ENCODE data around the gene MTCP1.

The MTCP1 gene

DNA sequence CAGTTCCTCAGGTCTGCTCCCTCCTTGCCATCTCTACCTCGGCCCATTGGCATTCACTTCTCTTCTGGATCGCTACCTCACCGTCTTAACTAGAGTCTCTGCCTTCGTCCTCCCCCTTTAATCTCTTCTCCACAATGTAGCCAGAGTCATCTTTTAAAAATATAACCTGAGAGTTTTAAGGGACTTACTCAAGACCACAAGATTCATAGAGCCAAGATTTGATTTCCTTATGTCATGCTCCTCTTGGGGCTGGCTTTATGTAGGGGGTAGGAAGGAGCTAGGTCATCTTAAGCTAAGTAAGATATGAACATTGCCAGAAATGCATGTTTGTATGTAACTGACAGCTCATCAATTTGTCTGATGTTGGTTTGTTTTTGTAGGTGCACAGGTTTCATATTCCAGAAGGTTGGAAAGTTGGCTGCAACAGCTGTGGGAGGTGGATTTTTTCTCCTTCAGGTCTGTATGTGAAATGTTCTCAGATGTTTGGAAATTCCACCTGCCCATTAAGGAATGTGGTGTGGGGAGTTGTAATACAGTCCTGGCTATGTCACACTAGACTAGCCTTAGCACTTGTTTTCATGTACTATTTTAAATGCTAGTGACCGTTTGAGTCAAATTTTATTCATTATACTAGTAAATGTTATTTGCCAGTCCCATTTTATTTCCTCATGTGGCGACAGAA lies 24.7 kb downstream of the MTCP1 start:
- no peaks in the 10 kb centered on the region for H3K4me1 ChIP-seq (ENCODE audit: insufficient read depth, low read length)
- H3K36me3 ChIP-seq (ENCODE audit: insufficient read depth, low read length): peaks cover 1% of the 10 kb centered on the region
- no peak overlapping the region for H2AFZ ChIP-seq (ENCODE audit: low read depth, low read length)
- H3K4me3 ChIP-seq (ENCODE audit: low read length): no peak overlapping the region
- H3K9me3 ChIP-seq (ENCODE audit: low read length): no peaks in the 10 kb centered on the region
- no peaks in the 10 kb centered on the region for H3K27me3 ChIP-seq (ENCODE audit: insufficient read depth, low read length)

DNA sequence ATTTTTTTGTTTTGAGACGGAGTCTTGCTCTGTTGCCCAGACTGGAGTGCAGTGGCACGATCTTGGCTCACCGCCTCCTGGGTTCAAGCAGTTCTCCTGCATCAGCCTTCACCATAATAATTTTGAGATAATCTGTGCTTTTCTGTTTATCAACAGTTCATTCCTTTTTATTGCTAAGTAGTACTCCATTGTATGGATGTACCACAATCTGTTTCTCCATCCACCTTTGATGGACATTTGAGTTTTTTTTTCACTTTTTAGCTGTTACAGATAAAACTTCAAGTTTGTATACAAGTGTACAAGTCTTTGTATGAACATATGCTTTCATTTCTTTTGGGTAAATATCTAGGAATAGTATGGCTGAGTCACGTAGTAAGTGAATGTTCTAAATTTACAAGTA lies 35.2 kb downstream of the MTCP1 start:
- H3K36me3 ChIP-seq (ENCODE audit: insufficient read depth, low read length): peaks cover 3% of the 10 kb centered on the region
- H3K27me3 ChIP-seq (ENCODE audit: insufficient read depth, low read length): no peaks in the 10 kb centered on the region
- H2AFZ ChIP-seq (ENCODE audit: low read depth, low read length): no peak overlapping the region
- H3K4me1 ChIP-seq (ENCODE audit: insufficient read depth, low read length): no peaks in the 10 kb centered on the region
- no peak overlapping the region for H3K4me3 ChIP-seq (ENCODE audit: low read length)
- H3K9me3 ChIP-seq (ENCODE audit: low read length): no peaks in the 10 kb centered on the region

GRCh38 chrX:155031657-155032056 lies 39.3 kb downstream of the MTCP1 start:
- H2AFZ ChIP-seq (ENCODE audit: low read depth, low read length): no peak overlapping the region
- peaks cover 3% of the 10 kb centered on the region for H3K36me3 ChIP-seq (ENCODE audit: insufficient read depth, low read length)
- H3K9me3 ChIP-seq (ENCODE audit: low read length): no peaks in the 10 kb centered on the region
- no peaks in the 10 kb centered on the region for H3K27me3 ChIP-seq (ENCODE audit: insufficient read depth, low read length)
- H3K4me3 ChIP-seq (ENCODE audit: low read length): no peak overlapping the region
- no peaks in the 10 kb centered on the region for H3K4me1 ChIP-seq (ENCODE audit: insufficient read depth, low read length)

DNA sequence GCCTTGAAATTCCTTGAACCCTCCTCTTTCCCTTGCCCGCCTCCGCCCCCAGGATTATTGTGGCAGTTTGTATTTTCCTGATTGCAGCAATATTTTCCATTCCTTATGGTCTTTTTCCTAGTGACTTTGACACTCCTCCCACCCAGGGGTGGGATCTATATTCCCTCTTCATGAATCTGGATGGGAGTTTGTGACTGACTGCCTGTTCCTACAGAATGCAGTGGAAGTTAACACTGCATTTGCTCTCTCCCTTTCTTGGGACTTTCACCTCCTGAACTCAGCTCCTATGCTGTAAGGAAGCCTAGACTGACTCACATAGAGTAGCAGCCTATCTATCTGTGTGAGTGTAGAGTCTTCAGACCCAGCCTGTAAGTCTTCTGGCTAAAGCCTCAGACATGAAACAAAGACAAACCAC lies 42.1 kb downstream of the MTCP1 start:
- H3K27me3 ChIP-seq (ENCODE audit: insufficient read depth, low read length): no peaks in the 10 kb centered on the region
- no peak overlapping the region for H3K4me3 ChIP-seq (ENCODE audit: low read length)
- no peak overlapping the region for H2AFZ ChIP-seq (ENCODE audit: low read depth, low read length)
- H3K4me1 ChIP-seq (ENCODE audit: insufficient read depth, low read length): no peaks in the 10 kb centered on the region
- no peaks in the 10 kb centered on the region for H3K36me3 ChIP-seq (ENCODE audit: insufficient read depth, low read length)
- H3K9me3 ChIP-seq (ENCODE audit: low read length): no peaks in the 10 kb centered on the region

GRCh38 chrX:155028129-155028528 lies 42.8 kb downstream of the MTCP1 start:
- Histone ChIP-seq H2AFZ (ENCODE audit: low read depth, low read length) (no peak overlapping the region), H3K9me3 (ENCODE audit: low read length) (no peaks in the 10 kb centered on the region), H3K27me3 (ENCODE audit: insufficient read depth, low read length) (no peaks in the 10 kb centered on the region), H3K4me3 (ENCODE audit: low read length) (peak overlapping the region; percentile 60), H3K4me1 (ENCODE audit: insufficient read depth, low read length) (no peaks in the 10 kb centered on the region), H3K36me3 (ENCODE audit: insufficient read depth, low read length) (no peaks in the 10 kb centered on the region)

GRCh38 chrX:155027509-155028066 lies 43.3 kb downstream of the MTCP1 start:
- Histone ChIP-seq H3K4me3 (ENCODE audit: low read length) (peak overlapping the region; percentile 60), H3K9me3 (ENCODE audit: low read length) (no peaks in the 10 kb centered on the region)

GRCh38 chrX:155026727-155027508 lies 44.0 kb downstream of the MTCP1 start, which contains the start of gene FUNDC2:
Gene FUNDC2, plus strand, starts transcription at chrX:155026844. Its CDS starts 95 bp downstream, at chrX:155026939.
- no peaks in the 10 kb centered on the region for H3K36me3 ChIP-seq (ENCODE audit: insufficient read depth, low read length)
- no peaks in the 10 kb centered on the region for H3K9me3 ChIP-seq (ENCODE audit: low read length)

More at GRCh38 chrX:155027509-155028066, 43.3 kb downstream of the MTCP1 start:
- no peaks in the 10 kb centered on the region for H3K4me1 ChIP-seq (ENCODE audit: insufficient read depth, low read length)
- no peaks in the 10 kb centered on the region for H3K27me3 ChIP-seq (ENCODE audit: insufficient read depth, low read length)
- H2AFZ ChIP-seq (ENCODE audit: low read depth, low read length): peak overlapping the region; percentile 21
- no peaks in the 10 kb centered on the region for H3K36me3 ChIP-seq (ENCODE audit: insufficient read depth, low read length)

GRCh38 chrX:155026420-155026726 lies 44.6 kb downstream of the MTCP1 start:
- Histone ChIP-seq H3K4me3 (ENCODE audit: low read length) (peak overlapping the region; percentile 60), H3K9me3 (ENCODE audit: low read length) (no peaks in the 10 kb centered on the region), H3K36me3 (ENCODE audit: insufficient read depth, low read length) (no peaks in the 10 kb centered on the region), H3K4me1 (ENCODE audit: insufficient read depth, low read length) (no peaks in the 10 kb centered on the region), H2AFZ (ENCODE audit: low read depth, low read length) (peak overlapping the region; percentile 46), H3K27me3 (ENCODE audit: insufficient read depth, low read length) (no peaks in the 10 kb centered on the region)

More at GRCh38 chrX:155026727-155027508, 44.0 kb downstream of the MTCP1 start, which contains the start of gene FUNDC2:
- Histone ChIP-seq H3K4me1 (ENCODE audit: insufficient read depth, low read length) (no peaks in the 10 kb centered on the region), H3K27me3 (ENCODE audit: insufficient read depth, low read length) (no peaks in the 10 kb centered on the region), H3K4me3 (ENCODE audit: low read length) (peak within 1 kb of the TSS; percentile 60), H2AFZ (ENCODE audit: low read depth, low read length) (peak within 1 kb of the TSS; percentile 46)

- H2AFZ ChIP-seq (ENCODE audit: low read depth, low read length): no peak overlapping the region
- H3K9me3 ChIP-seq (ENCODE audit: low read length): no peaks in the 10 kb centered on the region
- no peaks in the 10 kb centered on the region for H3K27me3 ChIP-seq (ENCODE audit: insufficient read depth, low read length)
- no peak overlapping the region for H3K4me3 ChIP-seq (ENCODE audit: low read length)
- H3K4me1 ChIP-seq (ENCODE audit: insufficient read depth, low read length): no peaks in the 10 kb centered on the region
- no peaks in the 10 kb centered on the region for H3K36me3 ChIP-seq (ENCODE audit: insufficient read depth, low read length)
Observed at GRCh38 chrX:155023907-155024833, 46.8 kb downstream of the MTCP1 start.

DNA sequence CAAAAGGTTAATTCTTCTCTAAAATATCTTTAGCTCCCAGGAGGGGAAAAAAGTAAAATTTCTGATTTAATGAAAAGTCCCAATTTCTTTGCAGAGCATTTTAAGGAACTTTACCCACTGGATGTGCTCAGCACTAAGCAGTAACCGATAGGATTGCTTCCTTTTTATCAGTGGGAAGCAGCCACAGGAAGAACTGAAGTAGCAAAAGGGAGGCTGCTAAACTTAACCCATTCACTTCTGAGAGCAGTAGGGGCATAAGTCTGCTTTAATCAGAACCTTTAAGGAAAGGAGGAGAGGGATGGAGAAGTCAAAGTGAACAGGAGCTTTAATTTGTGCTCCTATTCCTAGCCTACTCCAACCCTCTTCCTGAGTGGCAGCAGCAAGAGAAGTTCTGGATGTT lies 48.4 kb downstream of the MTCP1 start, which contains the start of gene F8:
TSS of gene F8 (minus strand) at position 139 of the 400 bp plus-strand sequence. CDS start 171 bp downstream, outside the sequence.
- Histone ChIP-seq H3K9me3 (ENCODE audit: low read length) (no peaks in the 10 kb centered on the region), H3K4me3 (ENCODE audit: low read length) (no peak within 1 kb of the TSS), H2AFZ (ENCODE audit: low read depth, low read length) (no peak within 1 kb of the TSS), H3K27me3 (ENCODE audit: insufficient read depth, low read length) (no peaks in the 10 kb centered on the region), H3K36me3 (ENCODE audit: insufficient read depth, low read length) (no peaks in the 10 kb centered on the region), H3K4me1 (ENCODE audit: insufficient read depth, low read length) (no peaks in the 10 kb centered on the region)

DNA sequence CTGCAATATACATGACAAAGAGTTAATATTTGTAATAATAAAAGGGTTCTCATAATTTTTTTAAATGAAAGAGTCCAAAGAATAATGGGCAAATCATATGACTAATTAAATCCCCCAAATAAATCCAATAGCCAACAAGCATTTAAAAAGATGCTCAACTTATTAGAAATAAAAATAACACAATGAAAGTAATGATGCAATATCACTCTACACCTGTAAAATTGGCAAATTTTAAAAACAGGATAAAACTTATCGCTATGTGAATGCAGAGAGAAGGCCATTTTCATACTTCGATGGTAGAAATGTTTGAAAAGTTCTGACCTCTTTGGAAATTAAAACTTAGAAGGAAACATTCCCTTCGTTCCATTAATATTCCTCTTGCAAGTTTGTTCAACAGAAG lies 50.3 kb downstream of the MTCP1 start:
- Histone ChIP-seq H3K9me3 (ENCODE audit: low read length) (no peaks in the 10 kb centered on the region), H3K36me3 (ENCODE audit: insufficient read depth, low read length) (no peaks in the 10 kb centered on the region), H2AFZ (ENCODE audit: low read depth, low read length) (no peak overlapping the region), H3K4me1 (ENCODE audit: insufficient read depth, low read length) (no peaks in the 10 kb centered on the region), H3K4me3 (ENCODE audit: low read length) (no peak overlapping the region), H3K27me3 (ENCODE audit: insufficient read depth, low read length) (no peaks in the 10 kb centered on the region)

Data from neuron (in vitro differentiated cells).